ENCODE results near the gene BCKDK.

GRCh38 chr16:31077592-31078396, 30.4 kb upstream of the BCKDK start:
- no peak for TF ChIP-seq CTCF (IDR thresholded peaks at IDR 0.05)
- no peak for TF ChIP-seq POLR2A (IDR thresholded peaks at IDR 0.05)
